PC-3 (cell line): ENCODE data around the gene ADAMTS1.

Source experiments
- CTCF ChIP-seq: fragments of 300-600 bp; sonication (generic); conservative IDR thresholded peaks from 2 replicates; pipeline ENCODE4 v1.5.1; 2017; ENCODE audit warnings: antibody characterized with exemption, low read depth, mild to moderate bottlenecking, low read length
- EZH2 ChIP-seq: fragments of 300-600 bp; sonication (generic); IDR thresholded peaks from one replicate; pipeline ENCODE4 v1.6.1; 2017; ENCODE audit warnings: antibody characterized with exemption, mild to moderate bottlenecking, low read length; ENCODE audit not compliant: unreplicated experiment
- EZH2phosphoT487 ChIP-seq: fragments of 300-600 bp; sonication (generic); IDR thresholded peaks from 2 replicates; pipeline ENCODE4 v1.6.1; 2018; ENCODE audit warnings: mild to moderate bottlenecking, antibody characterized with exemption, low read length, borderline replicate concordance

DNA sequence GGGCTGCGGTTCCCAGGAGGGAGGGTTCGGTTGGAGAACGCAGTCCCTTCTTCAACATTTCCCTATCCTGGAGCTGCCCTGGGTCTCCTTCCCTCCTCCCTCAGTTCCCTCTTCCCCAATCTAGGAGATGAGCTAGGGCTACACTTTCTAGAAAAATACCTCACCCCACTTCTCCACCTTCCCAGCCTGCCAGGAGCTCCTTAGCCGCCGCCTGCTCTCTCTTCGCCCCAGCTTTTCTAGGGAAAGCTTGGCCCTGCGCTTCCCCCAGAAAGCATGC, 488 bp upstream of the ADAMTS1 start:
- TF ChIP-seq CTCF (no peak), EZH2 (no peak), EZH2phosphoT487 (no peak)
